Measurements from ENCODE around the gene MSH2. TPM values are rescaled to one million over a fixed set of nuclear protein-coding genes. Genes with fewer than 3 reads are reported as not detected.

MSH2 gene
- total RNA-seq, 1 experiment from 2014 or later = 139 TPM

DNA sequence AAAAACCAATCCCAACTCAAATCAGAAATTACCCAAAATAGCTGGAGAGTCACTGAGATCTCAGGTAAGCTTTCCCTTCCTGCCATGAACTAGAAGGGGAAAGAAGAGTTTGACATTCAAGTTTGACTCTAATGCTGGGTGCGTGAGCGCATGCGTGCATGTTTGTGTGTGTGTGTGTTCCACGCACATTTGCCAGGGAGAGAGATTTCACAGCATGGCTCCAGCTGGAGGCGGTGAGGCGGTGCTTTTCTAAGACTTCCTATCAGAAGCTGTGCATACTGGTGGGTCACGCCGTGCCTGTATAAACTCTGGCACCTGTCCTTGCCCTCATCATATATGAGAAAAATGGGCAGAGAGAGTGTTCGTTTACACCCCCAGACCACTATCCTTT lies 116.2 kb downstream of the MSH2 start:
- H3K9me3 ChIP-seq (ENCODE audit: control insufficient read depth, low read depth, low read length) = no peaks in the 10 kb centered on the region
- H3K4me2 ChIP-seq (ENCODE audit: insufficient read depth, insufficient read length, low read length) = no peak overlapping the region
- H4K5ac ChIP-seq (ENCODE audit: insufficient read length, low read depth, low read length) = no peak overlapping the region
- no peak overlapping the region for H4K8ac ChIP-seq (replicated peaks; ENCODE audit: insufficient read length, low read depth, low read length)
- no peak overlapping the region for H2BK15ac ChIP-seq (ENCODE audit: low read depth, low read length)
- H3K14ac ChIP-seq (ENCODE audit: insufficient read depth, low read length) = no peak overlapping the region
- no peak overlapping the region for H4K91ac ChIP-seq (ENCODE audit: insufficient read length, low read depth, low read length)
- H3K23me2 ChIP-seq (ENCODE audit: insufficient read length, low read depth, low read length, poor library complexity, severe bottlenecking) = no peaks in the 10 kb centered on the region
- H3K4me1 Mint-ChIP-seq = peaks cover 31 to 50% of the 10 kb centered on the region in 2 experiments
- H4K20me1 ChIP-seq (ENCODE audit: control insufficient read depth, insufficient read depth, insufficient read length) = no peaks in the 10 kb centered on the region
- no peaks in the 10 kb centered on the region for H3K27me3 ChIP-seq (ENCODE audit: insufficient read depth, low read length)
- H3K36me3 Mint-ChIP-seq (ENCODE audit: insufficient read depth in 1 of 3, low read depth in 3 of 3) = peaks cover 2 to 8% (median 5%) of the 10 kb centered on the region in 3 experiments; a peak in 5 of 7 replicates
- H3K4ac ChIP-seq (ENCODE audit: low read depth, low read length) = no peak overlapping the region
- H2BK5ac ChIP-seq (ENCODE audit: insufficient read length, low read length) = no peak overlapping the region
- H2BK20ac ChIP-seq (ENCODE audit: low read depth, low read length, poor library complexity, severe bottlenecking) = no peak overlapping the region
- H2BK12ac ChIP-seq (ENCODE audit: insufficient read length, low read depth, low read length) = no peak overlapping the region
- H2BK120ac ChIP-seq (ENCODE audit: low read depth, low read length, poor library complexity, severe bottlenecking) = no peak overlapping the region
- no peak overlapping the region for H3K4me3 Mint-ChIP-seq
- H3K79me2 ChIP-seq (ENCODE audit: insufficient read depth, low read length) = no peaks in the 10 kb centered on the region
- H3K27ac Mint-ChIP-seq = no peak overlapping the region; a peak in 1 of 7 replicates
- H3K4me1 ChIP-seq (ENCODE audit: insufficient read depth, low read length) = no peaks in the 10 kb centered on the region
- no peak overlapping the region for H3K23ac ChIP-seq (ENCODE audit: insufficient read length, low read depth, low read length)
- no peak overlapping the region for H2AK5ac ChIP-seq (ENCODE audit: insufficient read length, low read length)
- no peak overlapping the region for H3K27ac ChIP-seq (ENCODE audit: insufficient read length, low read depth, low read length)
- no peaks in the 10 kb centered on the region for H3K9me3 Mint-ChIP-seq
- no peak overlapping the region for H2AFZ ChIP-seq (ENCODE audit: low read length)
- no peaks in the 10 kb centered on the region; the same call in 1 of the 2 replicates for H3K27me3 Mint-ChIP-seq (ENCODE audit: low read depth)
- no peak overlapping the region for H3K18ac ChIP-seq (ENCODE audit: insufficient read length, low read depth, low read length)
- H3K9ac ChIP-seq (ENCODE audit: extremely low read depth, insufficient read length, low read length) = no peak overlapping the region
- DNase-seq = no peak
- WGBS (ENCODE audit: extremely low coverage, insufficient read length, low lambda C conversion rate) = no CpG with 5 or more reads among the region's 9 CpGs
- no peak overlapping the region for H3K56ac ChIP-seq (ENCODE audit: insufficient read length, low read depth, low read length)
- no peaks in the 10 kb centered on the region for H3K79me1 ChIP-seq (ENCODE audit: insufficient read depth, low read depth, low read length, poor library complexity, severe bottlenecking)
- TF ChIP-seq, protein P1, sequence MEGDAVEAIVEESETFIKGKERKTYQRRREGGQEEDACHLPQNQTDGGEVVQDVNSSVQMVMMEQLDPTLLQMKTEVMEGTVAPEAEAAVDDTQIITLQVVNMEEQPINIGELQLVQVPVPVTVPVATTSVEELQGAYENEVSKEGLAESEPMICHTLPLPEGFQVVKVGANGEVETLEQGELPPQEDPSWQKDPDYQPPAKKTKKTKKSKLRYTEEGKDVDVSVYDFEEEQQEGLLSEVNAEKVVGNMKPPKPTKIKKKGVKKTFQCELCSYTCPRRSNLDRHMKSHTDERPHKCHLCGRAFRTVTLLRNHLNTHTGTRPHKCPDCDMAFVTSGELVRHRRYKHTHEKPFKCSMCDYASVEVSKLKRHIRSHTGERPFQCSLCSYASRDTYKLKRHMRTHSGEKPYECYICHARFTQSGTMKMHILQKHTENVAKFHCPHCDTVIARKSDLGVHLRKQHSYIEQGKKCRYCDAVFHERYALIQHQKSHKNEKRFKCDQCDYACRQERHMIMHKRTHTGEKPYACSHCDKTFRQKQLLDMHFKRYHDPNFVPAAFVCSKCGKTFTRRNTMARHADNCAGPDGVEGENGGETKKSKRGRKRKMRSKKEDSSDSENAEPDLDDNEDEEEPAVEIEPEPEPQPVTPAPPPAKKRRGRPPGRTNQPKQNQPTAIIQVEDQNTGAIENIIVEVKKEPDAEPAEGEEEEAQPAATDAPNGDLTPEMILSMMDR (conservative IDR thresholded peaks at IDR 0.05) = no peak
- H3T11ph ChIP-seq (ENCODE audit: low read length) = no peak overlapping the region
